GM21619 (cell line): Measurements from ENCODE around the gene MCU.

ENCODE experiments used
- ATAC-seq: cut with Tn5 transposase; IDR thresholded peaks from one replicate; pipeline ENCODE4 v1.9.1; 2021; ENCODE audit not compliant: unreplicated experiment

The MCU gene

GRCh38 chr10:72796538-72796937, 104.6 kb downstream of the MCU start:
- ATAC-seq = no peak

- no peak for ATAC-seq
Observed at GRCh38 chr10:72800000-72800740, 108.2 kb downstream of the MCU start.

GRCh38 chr10:72800741-72801092, 108.8 kb downstream of the MCU start:
- no peak for ATAC-seq

GRCh38 chr10:72801263-72801868, 109.4 kb downstream of the MCU start:
- ATAC-seq = no peak

GRCh38 chr10:72802332-72802731, 110.4 kb downstream of the MCU start:
- ATAC-seq = no peak

DNA sequence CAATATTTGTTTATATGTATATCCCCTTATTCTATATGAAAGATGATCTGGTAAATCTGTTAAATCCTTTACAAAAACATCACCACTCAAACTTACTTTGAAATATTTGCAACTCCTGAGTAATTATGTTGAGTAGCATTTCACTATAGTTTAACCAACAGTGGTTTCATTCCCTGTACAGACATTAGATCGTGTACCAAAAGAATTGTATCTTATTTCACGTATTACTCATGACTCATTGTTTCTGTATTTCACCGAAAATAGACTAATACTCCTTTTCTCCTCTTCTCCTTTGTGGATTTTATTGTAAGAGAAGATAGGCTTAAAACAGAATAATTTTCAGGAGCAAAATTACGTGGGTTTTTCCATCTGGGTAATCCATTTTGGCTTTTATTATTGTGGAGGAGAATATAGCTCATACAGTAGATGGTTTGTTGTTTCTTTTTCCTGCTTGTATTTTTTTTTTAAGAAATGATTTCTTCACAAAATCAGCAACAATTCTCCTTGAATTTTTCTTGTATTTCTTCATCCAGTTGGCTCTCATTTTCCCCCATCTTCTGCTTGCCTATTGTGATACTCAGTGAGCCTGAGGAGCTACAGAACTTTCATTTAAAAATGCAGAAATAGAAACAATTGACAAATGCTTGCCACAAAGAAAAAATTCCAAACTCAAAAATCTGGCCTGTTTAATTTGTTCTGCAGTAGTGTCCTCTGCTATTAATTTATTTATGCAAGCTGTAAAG, 111.0 kb downstream of the MCU start:
- no peak for ATAC-seq

GRCh38 chr10:72808001-72808400, 116.1 kb downstream of the MCU start:
- ATAC-seq = no peak

- no peak for ATAC-seq
Observed at GRCh38 chr10:72809006-72809405, 117.1 kb downstream of the MCU start.

DNA sequence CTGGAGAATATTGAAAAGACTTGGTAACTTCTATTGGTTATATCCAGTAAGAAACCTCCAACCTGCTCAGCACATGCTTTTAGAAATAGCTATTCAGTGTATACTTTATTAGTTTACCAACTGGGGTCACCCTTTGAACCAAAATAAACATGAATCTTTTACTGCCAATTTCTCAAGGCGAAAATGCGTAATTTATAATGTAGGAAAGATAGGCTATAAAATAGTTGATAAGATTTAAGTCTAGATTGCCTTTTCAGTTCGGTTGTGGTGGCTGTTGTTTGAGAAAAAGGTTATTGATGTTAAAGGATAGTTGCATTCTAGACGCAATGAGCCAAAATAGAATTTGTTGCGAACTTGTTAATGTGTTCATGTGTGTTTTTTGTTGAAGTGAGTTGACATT, 119.0 kb downstream of the MCU start:
- ATAC-seq = no peak

- no peak for ATAC-seq
Observed at GRCh38 chr10:72812415-72812752, 120.4 kb downstream of the MCU start.

DNA sequence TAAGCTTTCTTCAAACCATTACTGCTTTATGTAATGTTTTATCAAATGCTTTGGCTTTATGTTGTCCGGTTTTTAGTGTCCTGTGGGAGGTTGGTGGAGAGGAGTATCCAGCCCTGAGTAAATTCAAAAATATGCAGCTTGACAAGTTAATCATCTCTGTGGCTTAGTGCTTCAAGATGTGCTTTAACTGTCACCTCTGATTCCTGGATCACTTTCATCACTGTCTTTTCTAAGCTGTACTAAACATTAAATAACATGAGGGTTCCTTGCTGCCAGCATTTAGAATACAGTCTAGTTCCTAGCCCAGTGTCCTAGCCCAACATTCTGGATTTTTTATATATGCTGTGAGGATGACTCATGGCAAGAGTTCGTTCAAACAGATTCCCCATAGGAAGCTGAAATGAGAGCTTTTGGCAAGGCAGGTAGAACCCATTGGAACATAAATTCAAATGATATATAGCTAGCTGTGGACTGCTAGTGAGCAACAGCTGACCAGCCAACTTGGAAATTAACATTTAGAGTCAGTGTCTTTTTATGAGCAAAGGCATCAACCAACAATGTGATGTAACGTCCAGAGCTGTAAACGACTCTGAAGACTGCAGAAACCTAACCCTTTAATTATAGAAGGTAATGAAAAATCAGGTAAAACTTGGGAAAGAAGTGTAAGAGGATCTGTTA, 120.9 kb downstream of the MCU start:
- ATAC-seq = no peak

- ATAC-seq = no peak
Observed at GRCh38 chr10:72814099-72814790, 122.3 kb downstream of the MCU start.

DNA sequence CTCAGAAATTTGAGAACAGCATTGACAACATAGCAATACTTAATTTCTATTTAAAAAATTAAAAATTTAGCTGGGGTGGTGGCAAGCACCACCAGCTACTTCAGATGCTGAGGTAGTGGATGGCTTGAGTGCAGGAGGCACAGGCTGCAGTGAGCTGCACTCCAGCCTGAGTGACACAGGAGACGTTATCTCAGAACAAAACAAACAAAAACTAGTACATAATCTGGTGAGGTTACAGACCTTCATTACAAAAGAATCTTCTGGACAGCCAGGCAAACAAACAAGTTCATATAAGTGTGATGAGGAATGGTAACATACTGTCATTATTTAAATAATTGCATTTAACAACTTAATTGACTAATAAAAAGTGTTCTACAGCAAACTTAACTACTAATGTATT, 124.6 kb downstream of the MCU start:
- ATAC-seq = no peak

DNA sequence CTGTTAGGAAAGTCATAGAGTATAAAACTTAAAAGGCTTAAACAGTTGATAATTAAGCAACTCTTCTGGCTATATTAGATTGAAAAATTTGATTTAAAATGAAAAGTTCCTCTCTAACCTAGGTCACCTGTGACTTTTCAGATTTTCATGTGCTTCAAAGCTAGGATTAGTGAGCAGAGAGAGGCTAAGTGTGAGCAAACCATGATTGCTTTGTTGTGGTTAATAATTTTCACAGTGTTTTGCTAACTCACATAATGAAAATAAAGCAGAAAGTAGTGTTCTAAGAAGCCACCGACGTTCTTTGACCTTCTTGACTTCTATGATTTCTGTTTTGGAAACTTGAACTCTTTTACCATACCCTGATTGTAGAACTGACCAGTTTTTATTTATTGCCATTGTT, 126.1 kb downstream of the MCU start:
- no peak for ATAC-seq

GRCh38 chr10:72819053-72819452, 127.1 kb downstream of the MCU start:
- no peak for ATAC-seq

DNA sequence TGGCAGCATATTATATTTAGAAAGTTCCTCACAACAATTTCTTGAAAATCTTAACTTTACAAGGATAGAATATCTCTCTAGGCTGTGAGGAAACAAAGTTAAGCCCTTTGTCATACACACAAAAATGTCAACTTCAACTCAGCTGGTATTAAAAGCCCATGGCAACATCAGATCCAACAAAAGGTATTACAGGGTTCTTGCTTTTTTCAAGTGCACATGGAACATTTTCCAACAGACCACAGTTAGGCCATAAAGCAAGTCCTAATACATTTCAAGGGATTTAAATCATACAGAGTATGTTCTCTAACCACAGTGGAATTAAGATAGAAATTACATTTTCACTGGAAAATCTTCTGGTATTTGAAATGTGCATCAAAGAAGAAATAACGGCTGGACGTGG, 129.7 kb downstream of the MCU start:
- ATAC-seq = no peak

GRCh38 chr10:72822342-72822986, 130.5 kb downstream of the MCU start:
- ATAC-seq = no peak

DNA sequence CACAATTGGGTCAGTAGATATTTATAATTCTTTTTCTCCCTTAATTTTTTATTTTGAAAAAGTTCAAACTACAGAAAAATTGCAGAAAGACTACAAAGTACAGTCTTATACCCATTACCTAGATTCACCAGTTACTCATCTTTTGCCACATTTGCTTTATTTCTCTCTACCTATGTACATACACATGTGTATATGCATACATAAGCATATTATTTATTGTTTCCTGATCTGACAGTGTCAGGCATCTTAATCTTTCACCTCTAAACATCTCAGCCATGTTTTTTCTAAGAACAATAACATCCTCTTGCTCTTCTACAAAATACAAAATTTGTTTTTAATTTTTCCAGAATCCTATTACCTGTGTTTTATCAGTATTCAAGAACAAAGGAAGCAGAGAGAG, 133.2 kb downstream of the MCU start:
- ATAC-seq = no peak

GRCh38 chr10:72826346-72826745, 134.4 kb downstream of the MCU start:
- ATAC-seq = no peak

DNA sequence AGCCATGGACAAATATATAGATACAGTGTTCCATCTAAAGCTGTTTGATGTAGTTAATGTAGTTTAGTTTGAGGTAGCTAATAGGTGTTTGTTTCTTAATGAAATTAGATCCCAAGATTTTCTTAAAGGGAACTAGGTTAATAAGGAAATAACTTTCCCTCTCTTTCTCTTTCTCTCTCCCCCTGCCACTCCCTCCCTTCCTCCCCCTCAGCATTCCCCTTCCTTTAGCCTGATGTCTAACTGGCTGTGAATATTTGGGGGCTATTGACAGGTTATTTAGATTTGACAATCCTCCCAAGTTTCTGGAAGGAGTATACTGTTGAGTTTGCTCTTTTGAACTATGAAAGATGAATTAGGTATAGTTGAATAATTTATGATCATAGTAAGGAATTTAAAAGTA, 136.4 kb downstream of the MCU start:
- no peak for ATAC-seq

DNA sequence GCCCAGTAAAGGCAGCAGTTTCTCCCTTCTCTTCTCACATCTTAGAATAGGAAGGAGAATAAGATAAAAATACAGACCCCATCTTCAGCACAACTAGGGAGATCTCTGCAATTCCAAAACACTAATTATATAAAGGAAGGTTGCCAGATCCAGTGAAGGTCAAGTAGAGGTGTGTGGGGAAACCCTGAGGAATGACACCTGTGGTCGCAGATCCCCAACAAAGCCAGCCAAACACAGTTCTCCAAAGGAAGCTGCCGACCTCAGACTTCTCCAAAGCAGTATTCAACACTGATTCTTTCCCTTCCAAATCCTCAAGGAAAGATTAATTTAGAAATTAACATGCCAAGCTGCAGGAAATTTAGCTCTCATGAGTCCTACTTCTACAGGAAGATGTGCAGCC, 138.7 kb downstream of the MCU start:
- ATAC-seq = no peak
